ENCODE measurements around the gene SMIM36.

GRCh38 chr17:55513885-55514590 lies 2.8 kb upstream of the SMIM36 start:
- TF ChIP-seq CTCF (IDR thresholded peaks at IDR 0.05 in 2 of 3, conservative IDR thresholded peaks at IDR 0.05 in 1 of 3; ENCODE audit: control insufficient read depth in 2 of 3, extremely low read depth in 1 of 3, insufficient read depth in 1 of 3, low read depth in 3 of 3, low read length in 3 of 3), result peak; percentile 82 to 91 (median 90)
- no peak for TF ChIP-seq POLR2A (IDR thresholded peaks at IDR 0.05; ENCODE audit: low read depth, low read length)
- no peak for TF ChIP-seq EZH2 (IDR thresholded peaks at IDR 0.05; ENCODE audit: borderline replicate concordance, control insufficient read depth, low read depth, low read length)
- no peak for TF ChIP-seq YY1 (IDR thresholded peaks at IDR 0.05; ENCODE audit: low read depth, low read length)
- TF ChIP-seq ESRRA (IDR thresholded peaks at IDR 0.05; ENCODE audit: low read length), result no peak
- TF ChIP-seq GABPA (IDR thresholded peaks at IDR 0.05; ENCODE audit: low read depth), result no peak
- TF ChIP-seq ZNF207 (IDR thresholded peaks at IDR 0.05; ENCODE audit: borderline replicate concordance), result no peak
- no peak for TF ChIP-seq IRF5 (IDR thresholded peaks at IDR 0.05; ENCODE audit: borderline replicate concordance)
- TF ChIP-seq DPF2 (IDR thresholded peaks at IDR 0.05), result no peak
- TF ChIP-seq REST (IDR thresholded peaks at IDR 0.05; ENCODE audit: low read depth, low read length), result no peak
